Caco-2 (cell line): Measurements from ENCODE around the gene NPBWR2. TPM values are rescaled to one million over a fixed set of nuclear protein-coding genes. Genes with fewer than 3 reads are reported as not detected.

Experiments used
- BruUV-seq: library from RNA; stranded (reverse); fragments of 400-500 nt; replicated peaks from 2 replicates; lab custom pipeline; 2021; lab: Mats Ljungman, UMichigan
- CTCF ChIA-PET: fragments of 300-600 bp; sonication (Branson Sonifier 250); formaldehyde crosslinking; loops from one replicate; lab custom pipeline; 2022; ENCODE audit warnings: antibody characterized with exemption; lab: Charles Lee
- POLR2A ChIA-PET: fragments of 300-600 bp; sonication (Branson Sonifier 250); formaldehyde crosslinking; loops from one replicate; lab custom pipeline; 2022; ENCODE audit warnings: antibody characterized with exemption; lab: Charles Lee
- DNase-seq, 2 experiments: peaks; one replicate each; pipeline versions ENCODE4 v3.0.0 to v3.0.0-alpha.2; 2020 to 2022
- H3K27me3 ChIP-seq: replicated peaks from 2 replicates; pipeline ENCODE4 v1.6.0; 2011; ENCODE audit warnings: low read length; ENCODE audit not compliant: control insufficient read depth, insufficient read depth
- H3K36me3 ChIP-seq: 2 replicates; pipeline ENCODE4 v1.5.1; 2011; ENCODE audit warnings: low read length; ENCODE audit not compliant: control insufficient read depth, insufficient read depth
- H3K4me1 ChIP-seq: fragments of 250-450 bp; sonication (Bioruptor Pico); 2 replicates; pipeline ENCODE4 v1.5.1; 2020; ENCODE audit warnings: mild to moderate bottlenecking
- H3K4me3 ChIP-seq: 2 replicates; pipeline ENCODE4 v1.5.1; 2011; ENCODE audit warnings: low read depth, mild to moderate bottlenecking, control low read depth, low read length
- H3K9me3 ChIP-seq: fragments of 250-450 bp; sonication (Bioruptor Pico); 2 replicates; pipeline ENCODE4 v1.5.1; 2020; ENCODE audit warnings: mild to moderate bottlenecking, moderate library complexity
- H3K27ac Mint-ChIP-seq: one replicate; pipeline ENCODE4 v1.8.0; 2022; ENCODE audit warnings: mixed read lengths; ENCODE audit not compliant: unreplicated experiment
- H3K27me3 Mint-ChIP-seq: one replicate; pipeline ENCODE4 v1.8.0; 2022; ENCODE audit warnings: mixed read lengths; ENCODE audit not compliant: insufficient read depth, unreplicated experiment
- H3K36me3 Mint-ChIP-seq: one replicate; pipeline ENCODE4 v1.8.0; 2022; ENCODE audit warnings: mild to moderate bottlenecking, mixed read lengths; ENCODE audit not compliant: insufficient read depth, unreplicated experiment
- H3K4me1 Mint-ChIP-seq: one replicate; pipeline ENCODE4 v1.8.0; 2022; ENCODE audit warnings: low read depth, mixed read lengths; ENCODE audit not compliant: unreplicated experiment
- H3K4me3 Mint-ChIP-seq: one replicate; pipeline ENCODE4 v1.8.0; 2022; ENCODE audit warnings: mild to moderate bottlenecking, moderate library complexity, mixed read lengths; ENCODE audit not compliant: unreplicated experiment
- H3K9me3 Mint-ChIP-seq: one replicate; pipeline ENCODE4 v1.8.0; 2022; ENCODE audit warnings: mixed read lengths; ENCODE audit not compliant: unreplicated experiment
- CTCF ChIP-seq, 2 experiments: fragments of 200-600 bp in 1 of 2; IDR thresholded peaks; 1 replicate in 1 of 2; 2 replicates in 1 of 2; pipeline versions ENCODE4 v1.5.1 to v1.8.0; 2011 to 2022; ENCODE audit warnings: antibody characterized with exemption in 1 of 2, control low read depth in 1 of 2, inconsistent platforms in 1 of 2, low read depth in 1 of 2, low read length in 1 of 2, mild to moderate bottlenecking in 1 of 2, moderate library complexity in 1 of 2; ENCODE audit not compliant: insufficient read depth in 1 of 2, severe bottlenecking in 1 of 2, unreplicated experiment in 1 of 2
- intact Hi-C: fragments of 100-400 bp; cut with micrococcal nuclease; formaldehyde crosslinking; loops from one replicate; pipeline ENCODE4 v1.10.0; 2022; ENCODE audit not compliant: unreplicated experiment
- total RNA-seq: library from RNA; stranded (reverse); gene quantifications from 2 replicates; pipeline ENCODE4 v1.2.3, GENCODE V29; 2022

NPBWR2 gene
- total RNA-seq, 1 experiment from 2014 or later: not detected

DNA sequence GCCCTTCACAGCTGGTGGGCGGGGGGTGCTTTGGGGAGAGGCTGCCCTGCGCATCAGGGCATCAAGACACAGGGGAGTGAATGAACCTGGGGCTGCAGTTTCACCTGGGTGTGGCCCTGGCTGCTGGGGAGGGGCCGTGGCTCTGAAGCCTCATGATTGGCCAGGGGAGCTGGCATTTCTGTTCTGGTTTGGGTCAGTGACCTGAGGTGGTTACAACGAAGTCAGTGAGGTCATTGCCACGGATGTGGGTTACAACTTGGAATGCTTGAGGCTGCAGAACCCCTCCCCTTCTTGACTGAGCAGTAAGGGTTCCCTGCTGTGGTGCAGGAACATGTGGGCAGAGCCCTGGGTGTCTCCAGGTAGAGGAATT lies 41.4 kb downstream of the NPBWR2 start:
- Histone ChIP-seq H3K9me3 (no peaks in the 10 kb centered on the region), H3K27me3 (no peaks in the 10 kb centered on the region), H3K4me3 (no peak overlapping the region), H3K36me3 (no peaks in the 10 kb centered on the region), H3K4me1 (peaks cover 14% of the 10 kb centered on the region)
- intact Hi-C loops: loop anchor here (10.0 kb wide), 1 partner anchor 171 kb away; the partner anchor contains the start of gene DNAJC5
- Mint-ChIP-seq H3K4me1 (peaks cover 21% of the 10 kb centered on the region), H3K9me3 (no peaks in the 10 kb centered on the region), H3K27ac (peak overlapping the region; percentile 45), H3K36me3 (peaks cover 8% of the 10 kb centered on the region), H3K4me3 (no peak overlapping the region), H3K27me3 (no peaks in the 10 kb centered on the region)
- DNase-seq: no peak
- ChIA-PET POLR2A (no interaction called here), CTCF (interaction anchor here (0.6 to 1.4 kb wide), 4 partner anchors 8 to 23 kb away, joined by 3 to 12 read pairs (median 4); partner anchors contain the start of gene LKAAEAR1)
- BruUV-seq: no TSS peak
- no peak for TF ChIP-seq CTCF (IDR thresholded peaks at IDR 0.05; ENCODE audit: insufficient read depth in 1 of 2, low read depth in 1 of 2, low read length in 1 of 2, severe bottlenecking in 1 of 2, unreplicated experiment in 1 of 2)

- ChIA-PET POLR2A (no interaction called here), CTCF (interaction anchor here (0.9 to 1.0 kb wide), 2 partner anchors 26 to 55 kb away, joined by 3 read pairs; no protein-coding TSS in a partner anchor)
- intact Hi-C loops: loop anchor here (10.0 kb wide), 1 partner anchor 171 kb away; the partner anchor contains the start of gene DNAJC5
Measured at GRCh38 chr20:64065062-64065973, 42.0 kb downstream of the NPBWR2 start.

More at GRCh38 chr20:64065062-64065973, 42.0 kb downstream of the NPBWR2 start:
- TF ChIP-seq CTCF (IDR thresholded peaks at IDR 0.05; ENCODE audit: insufficient read depth in 1 of 2, low read depth in 1 of 2, low read length in 1 of 2, severe bottlenecking in 1 of 2, unreplicated experiment in 1 of 2): no peak
- Mint-ChIP-seq H3K27me3 (no peaks in the 10 kb centered on the region), H3K36me3 (peaks cover 8% of the 10 kb centered on the region), H3K4me1 (peaks cover 21% of the 10 kb centered on the region), H3K9me3 (no peaks in the 10 kb centered on the region), H3K4me3 (no peak overlapping the region), H3K27ac (peak overlapping the region; percentile 45)
- Histone ChIP-seq H3K9me3 (no peaks in the 10 kb centered on the region), H3K36me3 (no peaks in the 10 kb centered on the region), H3K4me3 (no peak overlapping the region), H3K27me3 (no peaks in the 10 kb centered on the region), H3K4me1 (peaks cover 14% of the 10 kb centered on the region)
- BruUV-seq: no TSS peak
- no peak for DNase-seq
